ENCODE data around the gene CYB561D2. TPM values are rescaled to one million over a fixed set of nuclear protein-coding genes. Genes with fewer than 3 reads are reported as not detected.

The CYB561D2 gene
- total and polyA plus RNA-seq, 2 of the 13 experiments (the other 11 are each of a cell fraction or from before 2014, with no cell fraction given), result 11.1 to 17.2 TPM

- TF ChIP-seq ZEB1 (IDR thresholded peaks at IDR 0.05; ENCODE audit: insufficient replicate concordance, low read depth) (no peak), FOXK2 (IDR thresholded peaks at IDR 0.05) (no peak), USF2 (IDR thresholded peaks at IDR 0.05; ENCODE audit: low read depth, low read length) (no peak), USF2 (CRISPR knock-in tag; IDR thresholded peaks at IDR 0.05; ENCODE audit: borderline replicate concordance) (peak; percentile 35; the same call in 1 of the 2 replicates), SUZ12 (IDR thresholded peaks at IDR 0.05; ENCODE audit: low read depth, low read length) (peak; percentile 96), ZFP41 (CRISPR knock-in tag; IDR thresholded peaks at IDR 0.05; ENCODE audit: borderline replicate concordance) (peak; percentile 98), ZNF879 (CRISPR knock-in tag; IDR thresholded peaks at IDR 0.05) (peak; percentile 90; the same call in 1 of the 2 replicates), ZFX (CRISPR knock-in tag; IDR thresholded peaks at IDR 0.05; ENCODE audit: low read depth) (peak; percentile 96), ZBTB21 (CRISPR knock-in tag; IDR thresholded peaks at IDR 0.05) (peak; percentile 37), ZNF792 (CRISPR knock-in tag; IDR thresholded peaks at IDR 0.05) (peak; percentile 96), GPN1 (CRISPR knock-in tag; IDR thresholded peaks at IDR 0.05; ENCODE audit: borderline replicate concordance) (0 out of 2 replicates have a peak, but pooled peaks have one; percentile 80), ZSCAN29 (CRISPR knock-in tag; conservative IDR thresholded peaks at IDR 0.05) (peak; percentile 70; the same call in 1 of the 2 replicates), TRAFD1 (CRISPR knock-in tag; IDR thresholded peaks at IDR 0.05; ENCODE audit: borderline replicate concordance) (no peak; the same call in 1 of the 2 replicates), WIZ (CRISPR knock-in tag; IDR thresholded peaks at IDR 0.05) (peak; percentile 77; the same call in 1 of the 2 replicates), KDM2A (CRISPR knock-in tag; IDR thresholded peaks at IDR 0.05; ENCODE audit: borderline replicate concordance, low read depth) (peak; percentile 95), ZMAT5 (CRISPR knock-in tag; IDR thresholded peaks at IDR 0.05; ENCODE audit: borderline replicate concordance, low read depth) (no peak), CTCF (CRISPR knock-in tag; IDR thresholded peaks at IDR 0.05) (peak; percentile 4), MEIS2 (CRISPR knock-in tag; IDR thresholded peaks at IDR 0.05) (peak; percentile 79), DDIT3 (CRISPR knock-in tag; IDR thresholded peaks at IDR 0.05) (0 out of 2 replicates have a peak, but pooled peaks have one; percentile 26), MTERF4 (CRISPR knock-in tag; IDR thresholded peaks at IDR 0.05) (peak; percentile 87; the same call in 1 of the 2 replicates), AKAP8 (CRISPR knock-in tag; IDR thresholded peaks at IDR 0.05) (no peak)
These were observed at the start of gene CYB561D2, which contains the start of gene NPRL2 (continued) for GRCh38 chr3:50350527-50351322.
